HK-2 (cell line): ENCODE results near the gene TTC21A.

ENCODE experiments used
- DNase-seq: peaks from one replicate; pipeline ENCODE4 v3.0.0-alpha.2; 2018; ENCODE audit not compliant: unreplicated experiment

The TTC21A gene

DNA sequence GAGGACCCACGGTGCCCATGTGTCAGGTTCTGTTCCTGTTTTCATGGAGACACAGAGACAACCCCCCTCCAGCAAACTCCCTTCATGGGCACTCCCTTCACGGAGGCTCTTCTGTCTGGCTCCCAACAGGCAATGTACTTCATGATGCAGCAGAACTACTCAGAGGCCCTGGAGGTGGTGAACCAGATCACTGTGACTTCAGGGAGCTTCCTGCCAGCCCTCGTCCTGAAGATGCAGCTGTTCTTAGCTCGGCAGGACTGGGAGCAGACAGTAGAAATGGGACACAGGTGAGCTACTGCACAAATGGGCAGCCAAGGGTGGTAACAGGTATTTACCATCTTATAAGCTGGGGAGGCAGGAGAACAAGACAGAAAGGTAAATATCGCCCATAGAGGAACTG lies 7.0 kb downstream of the TTC21A start:
- DNase-seq = no peak

DNA sequence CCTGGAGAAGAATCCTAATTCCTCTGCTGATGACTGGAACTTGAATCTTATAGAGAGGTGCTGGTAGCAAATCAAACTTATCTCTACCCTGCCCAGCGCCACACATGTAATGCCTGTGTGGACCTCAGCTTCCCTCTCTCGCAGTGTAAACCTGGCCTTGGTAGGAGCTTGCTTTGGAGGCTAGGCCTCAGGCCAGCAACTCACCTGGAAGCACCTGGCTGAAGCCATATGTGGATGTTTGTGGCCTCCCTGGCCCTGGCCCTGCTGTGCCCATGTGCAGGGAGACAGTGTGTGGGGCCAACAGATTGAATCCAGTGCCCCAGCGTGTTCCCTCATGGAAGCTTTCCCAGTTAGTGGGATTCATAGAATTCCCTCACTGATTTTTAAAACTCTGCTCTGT lies 8.4 kb downstream of the TTC21A start:
- no peak for DNase-seq

DNA sequence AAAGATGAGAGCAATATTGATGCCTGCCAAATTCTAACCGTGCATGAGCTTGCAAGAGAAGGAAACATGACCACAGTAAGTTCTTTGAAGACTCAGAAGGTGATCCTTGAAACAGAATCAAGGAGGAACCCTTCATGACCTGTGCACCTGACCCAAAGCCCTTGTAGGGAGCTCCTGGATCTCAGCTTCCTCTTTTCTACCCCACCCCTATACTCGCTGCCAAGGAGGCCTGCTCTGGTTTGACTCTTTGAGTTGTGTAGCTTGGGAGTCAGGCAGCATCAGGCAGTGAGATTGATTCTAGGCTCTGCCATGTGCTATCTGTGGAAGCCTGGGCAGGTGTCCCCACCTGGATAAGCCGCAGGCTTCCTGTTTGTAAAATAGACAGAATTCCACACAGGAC lies 10.6 kb downstream of the TTC21A start:
- DNase-seq = no peak

DNA sequence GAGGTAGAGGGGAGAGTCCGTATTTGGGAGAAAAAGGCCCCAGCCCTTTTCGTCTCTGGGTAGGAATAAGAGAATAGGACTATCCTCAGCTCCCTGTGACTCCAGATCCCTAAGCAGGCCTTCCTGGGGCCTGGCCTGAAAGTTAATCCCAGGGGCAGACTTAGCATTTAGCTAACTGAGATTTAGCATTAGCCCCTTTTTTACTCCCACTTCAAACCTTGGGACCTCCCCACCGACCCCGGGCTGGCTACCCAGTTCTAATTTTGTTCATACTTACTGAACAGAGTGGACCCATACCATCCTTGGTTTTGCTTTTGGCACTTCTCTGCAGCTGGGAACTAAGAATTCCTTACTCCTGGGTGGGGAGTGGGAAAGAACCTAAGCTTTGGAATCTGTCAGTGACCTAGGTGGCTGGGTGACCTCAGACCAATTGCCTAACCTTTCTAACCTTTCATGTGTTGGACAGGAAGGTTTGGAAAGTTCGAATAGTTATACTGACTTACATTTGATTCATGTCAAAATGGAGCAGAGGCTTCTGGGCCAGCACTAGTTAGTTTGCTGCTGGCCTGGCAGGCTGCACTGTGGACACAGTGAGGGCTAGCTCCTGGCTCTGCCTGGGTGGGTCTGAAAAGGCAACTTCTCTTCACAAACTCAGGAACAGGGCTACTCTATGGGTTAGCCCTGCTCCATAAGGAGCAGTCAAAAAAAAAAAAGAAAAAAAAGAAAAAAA lies 11.6 kb downstream of the TTC21A start:
- DNase-seq = no peak

DNA sequence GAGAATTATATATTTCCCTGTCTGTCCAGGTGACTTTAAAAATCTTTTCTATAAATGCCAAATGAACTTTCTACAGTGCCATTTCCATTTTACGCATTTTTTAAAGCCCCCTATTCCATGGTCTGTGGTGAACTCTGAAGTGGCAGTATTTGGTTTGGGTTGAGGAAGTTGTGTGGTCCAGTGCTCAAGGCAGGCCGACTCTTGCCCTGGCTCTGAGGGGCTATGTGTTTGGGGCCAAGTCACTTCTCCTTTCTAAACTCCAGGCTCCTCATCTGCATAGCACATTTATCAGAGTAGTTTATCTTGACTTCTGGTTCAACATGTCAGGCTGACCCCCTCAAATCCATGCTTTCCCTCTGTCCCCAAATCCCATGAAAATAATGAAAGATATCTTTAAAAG lies 14.1 kb downstream of the TTC21A start:
- DNase-seq = no peak

DNA sequence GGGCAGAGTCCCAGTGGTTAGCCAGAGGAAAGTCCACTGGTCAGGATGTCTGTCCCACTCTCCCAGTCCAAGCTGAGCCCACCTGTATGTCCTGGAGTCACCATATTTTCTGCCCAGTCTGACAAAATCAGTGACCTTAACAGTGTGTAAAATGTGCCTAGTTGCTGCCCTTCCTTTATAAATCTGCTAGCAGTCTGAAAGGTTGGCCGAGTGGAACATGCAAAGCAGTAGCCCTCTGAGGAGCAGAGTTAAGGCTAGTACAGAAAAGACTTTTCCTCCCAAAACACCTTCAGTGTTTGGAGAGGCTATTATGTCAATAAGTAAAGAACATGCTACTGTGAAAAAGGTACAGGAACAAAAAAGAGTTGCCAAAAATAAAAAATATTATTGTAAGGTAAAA lies 15.3 kb downstream of the TTC21A start:
- no peak for DNase-seq

DNA sequence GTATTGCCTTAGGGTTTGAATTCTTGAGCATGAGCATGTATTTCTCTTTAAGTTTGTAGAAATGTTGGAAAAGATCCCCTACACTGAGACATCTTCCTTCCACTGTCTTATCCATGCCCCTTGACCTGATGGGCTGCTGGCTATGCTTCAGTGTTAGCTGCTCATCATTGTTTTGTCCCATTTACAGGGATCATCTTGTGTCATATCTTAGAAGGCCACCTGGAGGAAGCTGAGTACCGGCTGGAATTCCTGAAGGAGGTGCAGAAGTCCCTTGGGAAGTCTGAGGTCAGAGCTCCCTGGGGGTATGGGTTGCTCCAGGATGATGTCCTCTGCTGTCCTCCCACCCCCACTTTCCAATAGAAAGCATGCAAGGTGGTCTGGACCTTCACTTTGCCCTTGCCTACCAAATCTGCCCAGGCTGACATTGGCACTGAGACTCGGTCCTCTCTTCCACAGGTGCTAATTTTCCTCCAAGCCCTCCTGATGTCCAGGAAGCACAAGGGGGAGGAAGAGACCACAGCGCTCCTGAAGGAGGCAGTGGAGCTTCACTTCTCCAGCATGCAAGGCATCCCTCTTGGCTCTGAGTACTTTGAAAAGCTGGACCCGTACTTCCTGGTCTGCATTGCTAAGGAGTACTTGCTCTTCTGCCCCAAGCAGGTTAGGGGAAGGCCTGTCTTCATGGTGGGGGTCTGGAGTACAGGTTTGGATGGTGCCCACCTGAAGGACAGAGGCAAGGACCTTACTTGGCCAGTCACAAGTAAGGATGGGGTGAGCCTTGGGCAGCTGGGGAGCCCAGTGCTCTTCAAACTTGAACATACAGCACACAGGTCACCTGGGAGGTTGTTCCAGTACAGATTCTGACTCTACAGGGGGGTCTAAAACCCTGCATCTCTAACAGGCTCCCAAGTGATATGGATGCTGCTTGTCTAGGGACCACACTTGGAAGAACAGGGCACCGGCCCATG lies 17.7 kb downstream of the TTC21A start:
- no peak for DNase-seq

DNA sequence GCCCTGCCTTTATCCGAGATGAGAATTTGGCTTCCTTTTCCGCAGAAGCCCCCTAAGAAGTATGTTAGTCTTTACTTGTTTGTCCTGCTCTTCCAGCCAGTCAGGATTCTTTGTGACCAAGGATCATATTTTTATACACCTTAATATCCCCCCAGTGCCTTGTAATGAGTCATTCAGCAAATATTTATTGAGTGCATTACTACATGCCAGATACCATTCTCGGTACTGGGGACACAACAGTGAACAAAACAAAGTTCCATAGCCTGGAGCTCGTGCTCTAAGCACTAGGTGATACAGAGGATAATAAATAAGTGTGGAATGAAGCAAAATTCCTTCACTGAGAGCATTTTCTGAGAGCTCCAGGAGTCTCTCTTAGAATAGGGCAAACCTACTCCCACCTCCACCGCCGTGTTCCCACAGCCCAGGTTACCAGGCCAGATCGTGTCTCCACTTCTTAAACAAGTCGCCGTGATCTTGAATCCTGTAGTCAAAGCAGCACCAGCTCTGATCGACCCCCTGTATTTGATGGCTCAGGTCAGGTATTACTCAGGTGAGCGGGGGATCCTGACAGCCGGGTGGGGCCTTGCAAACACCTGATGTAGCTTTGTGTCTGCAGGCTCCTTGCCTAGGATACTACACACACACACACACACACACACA lies 18.5 kb downstream of the TTC21A start:
- DNase-seq = no peak

DNA sequence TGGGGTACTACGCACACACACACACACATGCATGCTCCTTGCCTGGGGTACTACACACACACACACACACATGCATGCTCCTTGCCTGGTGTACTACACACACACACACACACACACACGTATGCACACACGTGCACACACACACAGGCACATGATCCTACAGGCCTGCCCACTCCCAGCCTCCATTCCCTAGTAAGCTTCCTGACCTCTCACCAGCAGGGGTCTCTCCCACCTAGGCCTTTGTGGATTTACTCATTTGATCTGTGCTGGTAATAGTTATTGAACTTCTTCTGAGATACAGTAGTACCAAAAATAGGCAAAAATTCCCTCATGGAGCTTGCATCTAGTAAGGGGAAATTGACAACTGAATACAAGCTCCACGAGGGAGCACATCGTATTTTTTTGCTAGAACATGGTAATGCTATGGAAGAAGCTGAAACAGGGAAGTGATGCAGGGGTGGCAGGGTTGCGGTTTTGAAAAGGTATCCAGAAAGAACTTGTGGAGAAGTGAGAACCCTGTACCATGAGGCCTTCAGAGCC lies 19.1 kb downstream of the TTC21A start:
- no peak for DNase-seq

DNA sequence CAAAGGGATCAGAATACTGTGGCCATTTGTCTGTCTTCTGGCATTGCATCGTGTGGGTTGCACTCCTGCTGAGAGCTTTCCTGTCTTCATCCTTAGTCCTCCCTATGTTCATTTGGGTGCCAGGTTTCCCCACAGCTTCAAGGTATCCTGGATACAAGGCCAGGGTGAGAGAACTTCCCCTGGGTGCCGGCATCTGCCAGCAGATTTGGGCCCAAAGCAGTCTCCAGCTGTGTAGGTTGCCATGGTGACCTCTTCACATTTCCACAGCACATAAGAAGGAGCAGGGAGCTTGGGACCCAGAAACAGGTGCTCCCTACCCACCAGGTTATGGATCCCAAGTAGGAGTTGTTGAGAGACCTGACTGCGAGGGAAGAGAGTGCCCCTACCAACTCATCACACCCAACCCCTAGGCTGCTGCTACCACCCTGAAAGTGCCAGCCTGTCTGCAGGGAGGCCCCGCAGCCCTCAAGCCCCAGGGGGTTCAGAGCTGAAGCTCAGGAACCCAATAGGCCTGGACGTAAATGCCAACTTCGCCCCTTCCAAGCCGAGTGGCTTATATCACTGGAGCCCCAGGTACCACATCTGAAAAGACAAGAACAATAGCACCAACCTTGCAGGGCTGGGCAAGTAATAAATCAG lies 19.9 kb downstream of the TTC21A start:
- DNase-seq = no peak

DNA sequence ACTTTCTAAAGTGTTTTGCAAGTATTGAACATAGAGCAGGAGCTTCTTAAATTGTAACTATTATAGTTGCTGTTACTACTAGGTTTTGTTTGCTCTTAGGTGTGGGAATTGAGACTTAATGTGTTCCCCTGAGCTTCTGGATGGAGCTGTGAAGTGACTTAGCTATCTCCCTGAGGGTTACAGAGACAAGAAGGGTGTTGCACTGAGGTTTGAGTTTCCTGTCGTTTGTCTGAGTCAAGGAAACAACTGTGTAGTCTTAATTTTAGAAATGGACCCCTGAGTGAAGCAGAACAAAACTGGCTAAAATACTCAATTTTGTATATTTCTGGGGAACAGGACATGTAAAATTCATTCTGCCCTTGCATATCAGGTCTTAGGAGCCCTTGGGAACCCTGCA lies 20.4 kb downstream of the TTC21A start:
- no peak for DNase-seq

DNA sequence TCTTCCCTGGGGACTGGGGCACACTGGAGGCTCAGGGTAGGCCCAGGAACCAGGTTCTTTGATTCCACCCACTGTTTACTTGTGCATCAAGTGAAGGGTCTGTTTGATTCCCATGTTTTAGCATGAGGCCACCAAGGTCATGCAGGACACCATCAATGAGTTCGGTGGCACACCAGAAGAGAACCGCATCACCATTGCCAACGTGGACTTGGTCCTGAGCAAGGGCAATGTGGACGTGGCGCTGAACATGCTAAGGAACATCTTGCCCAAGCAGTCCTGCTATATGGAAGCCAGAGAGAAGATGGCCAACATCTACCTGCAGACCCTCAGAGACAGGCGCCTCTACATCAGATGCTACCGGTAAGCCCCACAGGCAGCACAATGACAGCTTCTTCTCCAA lies 21.5 kb downstream of the TTC21A start:
- no peak for DNase-seq

DNA sequence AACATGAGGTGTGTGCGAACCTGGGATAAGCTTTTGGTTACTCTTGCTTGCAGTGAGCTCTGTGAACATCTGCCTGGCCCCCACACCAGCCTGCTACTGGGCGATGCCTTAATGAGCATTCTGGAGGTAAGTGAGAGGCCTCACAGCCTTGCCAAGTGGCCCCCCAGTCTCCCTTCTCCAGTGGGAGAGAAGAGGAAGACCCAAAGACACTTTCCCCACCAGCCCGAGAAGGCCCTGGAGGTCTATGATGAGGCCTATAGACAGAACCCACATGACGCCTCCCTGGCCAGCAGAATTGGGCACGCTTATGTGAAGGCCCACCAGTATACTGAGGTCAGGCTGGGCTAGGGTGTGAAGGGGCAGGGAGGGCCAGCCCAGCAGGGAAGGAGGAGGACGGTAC lies 22.5 kb downstream of the TTC21A start:
- DNase-seq = no peak

DNA sequence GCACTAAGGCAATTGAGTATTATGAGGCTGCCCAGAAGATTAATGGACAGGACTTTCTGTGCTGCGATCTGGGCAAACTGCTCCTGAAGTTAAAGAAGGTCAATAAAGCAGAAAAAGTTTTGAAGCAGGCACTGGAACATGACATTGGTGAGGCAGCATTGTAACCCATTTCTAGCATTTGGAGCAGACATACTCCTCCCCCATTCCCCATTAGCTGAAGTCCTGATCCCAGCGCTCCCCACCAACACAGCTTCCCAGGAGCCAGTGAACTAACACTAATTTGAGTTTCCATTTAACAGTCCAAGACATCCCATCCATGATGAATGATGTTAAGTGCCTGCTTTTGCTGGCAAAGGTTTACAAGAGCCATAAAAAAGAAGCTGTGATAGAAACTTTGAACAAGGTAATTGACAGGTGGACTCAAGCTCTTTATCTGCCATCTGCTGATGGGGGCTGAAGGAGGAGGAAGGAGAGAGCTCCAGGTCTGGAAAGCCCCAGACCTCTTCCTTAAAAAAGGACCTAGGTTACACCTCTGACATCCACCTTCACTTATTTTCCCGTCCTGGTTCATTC lies 23.3 kb downstream of the TTC21A start:
- DNase-seq = no peak

DNA sequence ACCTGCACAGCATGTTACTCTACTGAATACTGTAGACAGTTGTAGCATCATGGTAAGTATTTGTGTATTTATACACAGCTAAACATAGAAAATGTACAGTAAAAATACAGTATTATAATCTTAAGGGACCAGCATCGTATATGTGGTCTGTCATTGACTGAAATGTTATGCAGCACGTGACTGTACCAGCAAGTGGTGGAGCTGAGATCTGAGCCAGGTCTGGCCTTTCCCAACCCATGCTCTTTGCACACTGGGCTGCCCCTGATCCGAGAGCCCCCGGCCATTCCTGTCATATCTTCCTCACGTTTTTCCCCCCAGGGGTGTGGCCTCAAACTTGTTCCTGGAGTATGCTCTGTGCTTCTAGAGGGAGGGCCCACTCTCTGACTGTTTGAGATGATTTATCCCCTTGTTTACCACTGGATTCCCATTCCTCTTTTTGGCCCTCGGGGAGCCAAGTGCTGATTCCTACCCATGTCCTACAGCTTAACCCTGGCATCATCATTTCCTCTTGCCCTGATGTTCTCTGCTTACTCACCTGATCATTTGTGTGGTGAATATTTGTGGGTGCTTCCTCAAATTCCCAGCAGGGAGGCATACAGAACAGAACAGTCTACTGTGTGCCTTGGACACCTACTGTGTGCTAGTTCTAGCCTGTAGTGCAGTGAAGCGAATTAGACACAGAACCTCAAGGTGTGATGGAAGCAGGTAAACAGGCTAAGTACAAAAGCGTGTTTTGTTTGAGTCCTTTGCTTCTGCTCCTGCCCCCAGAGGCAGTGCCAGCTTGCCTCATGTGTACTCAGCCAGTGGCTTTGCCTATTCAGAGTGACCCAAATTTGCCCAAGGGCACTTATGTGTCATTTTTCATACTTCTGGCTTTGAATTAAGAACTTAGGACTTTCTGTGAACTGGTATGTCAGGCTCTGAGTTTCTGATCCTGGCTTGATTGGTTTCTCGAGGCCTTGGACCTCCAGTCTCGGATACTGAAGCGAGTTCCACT lies 24.9 kb downstream of the TTC21A start:
- DNase-seq = no peak

DNA sequence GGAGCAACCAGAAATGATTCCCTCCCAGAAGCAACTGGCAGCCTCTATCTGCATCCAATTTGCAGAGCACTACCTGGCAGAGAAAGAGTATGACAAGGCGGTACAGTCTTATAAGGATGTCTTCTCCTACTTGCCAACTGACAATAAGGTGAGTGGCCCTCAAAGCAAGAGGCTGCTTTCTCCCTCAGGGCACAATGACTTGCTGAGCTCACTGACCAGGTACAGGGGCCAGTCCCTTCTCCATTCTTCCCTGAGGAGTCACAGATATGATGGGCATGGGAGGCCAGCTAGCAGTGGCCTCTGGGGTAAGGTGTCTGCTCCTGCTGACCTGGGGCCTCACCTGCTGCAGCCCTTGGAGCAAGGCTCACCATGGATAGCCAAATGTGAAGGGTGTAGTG lies 25.6 kb downstream of the TTC21A start:
- DNase-seq = no peak

DNA sequence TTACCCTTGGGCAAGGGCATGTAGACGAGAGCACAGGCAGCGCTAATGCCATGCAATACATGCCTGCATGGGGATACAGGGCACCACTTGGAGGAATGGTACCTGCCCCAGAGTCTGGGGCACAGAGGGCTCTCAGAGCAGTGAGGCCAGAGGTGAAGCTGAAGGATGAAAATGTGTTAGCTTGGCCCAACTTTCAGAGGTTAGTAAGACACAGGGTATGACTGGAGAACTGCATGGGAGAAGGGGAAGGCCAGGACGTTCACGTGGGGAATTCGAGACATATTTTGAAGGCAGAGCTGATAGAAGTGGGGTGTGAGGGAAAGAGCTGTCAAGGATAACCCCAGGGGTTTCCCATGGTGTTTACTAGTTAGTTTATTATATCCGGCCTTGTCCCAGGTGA lies 26.3 kb downstream of the TTC21A start:
- DNase-seq = no peak

DNA sequence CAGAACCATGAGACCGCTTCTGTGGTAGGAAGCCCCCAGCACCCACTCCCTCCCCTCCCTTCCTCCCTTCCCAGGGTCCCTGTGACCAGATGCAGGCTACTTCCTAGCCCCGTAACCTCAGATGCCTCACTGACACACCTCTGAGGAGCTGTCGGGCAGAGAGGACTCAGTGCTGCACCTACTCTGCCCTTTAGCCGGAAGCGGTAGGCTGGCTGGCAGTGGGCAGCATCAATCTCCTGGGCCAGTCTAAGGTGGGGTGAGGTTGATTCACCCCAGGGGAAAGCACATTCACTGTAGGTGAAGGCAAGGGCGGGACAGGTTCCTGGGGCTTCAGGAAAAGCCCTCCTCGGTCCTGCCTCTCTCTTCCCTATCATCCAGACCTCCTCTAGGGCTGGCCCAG lies 26.8 kb downstream of the TTC21A start:
- DNase-seq = no peak

DNA sequence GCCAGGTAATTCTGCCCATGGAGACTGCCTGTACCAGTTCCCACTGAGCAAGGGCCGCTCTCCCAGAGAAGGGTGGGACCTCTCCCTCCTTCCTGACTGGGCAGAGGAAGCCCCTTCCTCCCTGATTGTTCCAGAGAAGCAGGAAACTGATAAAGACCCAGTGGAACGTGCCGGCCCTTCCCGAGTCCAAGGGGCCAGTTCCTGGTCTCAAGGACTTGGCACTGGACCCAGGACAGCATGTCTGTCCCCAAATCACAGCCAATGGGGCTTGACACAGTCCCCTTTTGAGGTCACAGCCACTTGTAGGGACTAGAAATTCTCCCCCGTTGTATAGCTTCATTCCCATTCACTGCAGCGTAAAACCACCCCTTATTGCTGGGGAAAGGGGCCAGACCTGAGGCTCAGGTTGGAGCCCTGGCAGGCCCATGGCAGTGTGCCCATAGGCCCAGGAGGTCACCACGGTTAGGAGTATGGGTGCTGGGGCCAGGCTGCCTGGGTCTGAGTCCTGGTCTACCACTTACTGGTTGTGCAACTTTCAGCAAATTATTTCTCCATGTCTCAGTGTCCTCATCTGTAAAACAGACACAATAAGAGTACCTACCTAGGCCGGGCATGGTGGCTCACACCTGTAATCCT lies 27.8 kb downstream of the TTC21A start:
- no peak for DNase-seq
